ENCODE results near the gene CALY.
A peak's percentile ranks its signal among the peaks of the same experiment; 100 is the strongest.

Gene CALY

DNA sequence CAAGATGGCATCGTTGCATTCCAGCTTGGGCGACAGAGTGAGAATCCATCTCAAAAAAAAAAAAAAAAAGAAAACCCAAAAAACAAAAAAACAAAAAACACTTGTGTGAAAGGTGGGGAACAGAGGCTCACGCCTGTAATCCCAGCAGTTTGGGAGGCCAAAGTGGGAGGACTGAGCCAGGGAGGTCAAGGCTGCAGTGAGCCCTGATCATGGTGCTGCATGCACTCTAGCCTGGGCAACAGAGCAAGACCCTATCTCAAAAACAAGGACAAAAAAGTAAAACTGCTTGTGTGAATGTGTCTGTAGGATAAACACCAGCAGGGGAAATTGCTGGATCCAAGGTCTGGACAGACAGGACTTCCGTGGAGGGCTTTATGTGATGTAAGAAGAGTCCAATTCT lies 46.9 kb upstream of the CALY start:
- DNase-seq (ENCODE audit: low read depth in 1 of 2, low spot score in 1 of 2) = no peak
- TF ChIP-seq POLR2AphosphoS5 (IDR thresholded peaks at IDR 0.05; ENCODE audit: low read depth) (no peak), GABPA (IDR thresholded peaks at IDR 0.05; ENCODE audit: low read depth) (no peak), SPI1 (IDR thresholded peaks at IDR 0.05; ENCODE audit: borderline replicate concordance, low read depth) (no peak)
- TF ChIP-seq, protein P1, sequence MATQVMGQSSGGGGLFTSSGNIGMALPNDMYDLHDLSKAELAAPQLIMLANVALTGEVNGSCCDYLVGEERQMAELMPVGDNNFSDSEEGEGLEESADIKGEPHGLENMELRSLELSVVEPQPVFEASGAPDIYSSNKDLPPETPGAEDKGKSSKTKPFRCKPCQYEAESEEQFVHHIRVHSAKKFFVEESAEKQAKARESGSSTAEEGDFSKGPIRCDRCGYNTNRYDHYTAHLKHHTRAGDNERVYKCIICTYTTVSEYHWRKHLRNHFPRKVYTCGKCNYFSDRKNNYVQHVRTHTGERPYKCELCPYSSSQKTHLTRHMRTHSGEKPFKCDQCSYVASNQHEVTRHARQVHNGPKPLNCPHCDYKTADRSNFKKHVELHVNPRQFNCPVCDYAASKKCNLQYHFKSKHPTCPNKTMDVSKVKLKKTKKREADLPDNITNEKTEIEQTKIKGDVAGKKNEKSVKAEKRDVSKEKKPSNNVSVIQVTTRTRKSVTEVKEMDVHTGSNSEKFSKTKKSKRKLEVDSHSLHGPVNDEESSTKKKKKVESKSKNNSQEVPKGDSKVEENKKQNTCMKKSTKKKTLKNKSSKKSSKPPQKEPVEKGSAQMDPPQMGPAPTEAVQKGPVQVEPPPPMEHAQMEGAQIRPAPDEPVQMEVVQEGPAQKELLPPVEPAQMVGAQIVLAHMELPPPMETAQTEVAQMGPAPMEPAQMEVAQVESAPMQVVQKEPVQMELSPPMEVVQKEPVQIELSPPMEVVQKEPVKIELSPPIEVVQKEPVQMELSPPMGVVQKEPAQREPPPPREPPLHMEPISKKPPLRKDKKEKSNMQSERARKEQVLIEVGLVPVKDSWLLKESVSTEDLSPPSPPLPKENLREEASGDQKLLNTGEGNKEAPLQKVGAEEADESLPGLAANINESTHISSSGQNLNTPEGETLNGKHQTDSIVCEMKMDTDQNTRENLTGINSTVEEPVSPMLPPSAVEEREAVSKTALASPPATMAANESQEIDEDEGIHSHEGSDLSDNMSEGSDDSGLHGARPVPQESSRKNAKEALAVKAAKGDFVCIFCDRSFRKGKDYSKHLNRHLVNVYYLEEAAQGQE (IDR thresholded peaks at IDR 0.05; ENCODE audit: insufficient replicate concordance, low read depth) = no peak
- Histone ChIP-seq H3K27me3 (ENCODE audit: insufficient read depth, poor library complexity, severe bottlenecking) (peaks cover 4% of the 10 kb centered on the region), H3K27ac (replicated peaks) (no peak overlapping the region), H3K4me3 (replicated peaks; ENCODE audit: insufficient read depth, low read length) (no peak overlapping the region)

DNA sequence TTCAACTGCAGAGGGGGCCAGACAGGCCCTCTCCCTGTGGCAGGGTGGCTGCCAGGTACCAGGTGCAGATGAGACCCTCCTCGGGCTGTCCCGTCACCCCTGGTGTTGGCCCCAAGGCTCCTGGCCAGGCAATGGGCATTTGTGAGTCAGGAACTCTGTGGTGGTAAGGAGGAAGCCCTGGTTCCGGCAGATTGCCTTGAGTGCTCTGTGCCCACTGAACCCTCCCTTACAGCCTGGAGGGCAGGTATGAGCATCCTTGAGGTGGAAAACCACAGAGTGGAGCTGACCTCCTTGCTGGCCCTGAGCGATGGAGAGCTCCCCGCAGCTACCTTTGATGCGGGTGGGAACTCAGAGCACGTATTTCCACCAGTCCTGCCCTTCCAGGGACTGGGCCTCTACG lies 44.3 kb upstream of the CALY start:
- no peak for DNase-seq (ENCODE audit: low read depth in 1 of 2, low spot score in 1 of 2)
- Histone ChIP-seq H3K27ac (replicated peaks) (no peak overlapping the region), H3K27me3 (ENCODE audit: insufficient read depth, poor library complexity, severe bottlenecking) (peaks cover 4% of the 10 kb centered on the region), H3K4me3 (replicated peaks; ENCODE audit: insufficient read depth, low read length) (no peak overlapping the region)
- TF ChIP-seq POLR2AphosphoS5 (IDR thresholded peaks at IDR 0.05; ENCODE audit: low read depth) = no peak

DNA sequence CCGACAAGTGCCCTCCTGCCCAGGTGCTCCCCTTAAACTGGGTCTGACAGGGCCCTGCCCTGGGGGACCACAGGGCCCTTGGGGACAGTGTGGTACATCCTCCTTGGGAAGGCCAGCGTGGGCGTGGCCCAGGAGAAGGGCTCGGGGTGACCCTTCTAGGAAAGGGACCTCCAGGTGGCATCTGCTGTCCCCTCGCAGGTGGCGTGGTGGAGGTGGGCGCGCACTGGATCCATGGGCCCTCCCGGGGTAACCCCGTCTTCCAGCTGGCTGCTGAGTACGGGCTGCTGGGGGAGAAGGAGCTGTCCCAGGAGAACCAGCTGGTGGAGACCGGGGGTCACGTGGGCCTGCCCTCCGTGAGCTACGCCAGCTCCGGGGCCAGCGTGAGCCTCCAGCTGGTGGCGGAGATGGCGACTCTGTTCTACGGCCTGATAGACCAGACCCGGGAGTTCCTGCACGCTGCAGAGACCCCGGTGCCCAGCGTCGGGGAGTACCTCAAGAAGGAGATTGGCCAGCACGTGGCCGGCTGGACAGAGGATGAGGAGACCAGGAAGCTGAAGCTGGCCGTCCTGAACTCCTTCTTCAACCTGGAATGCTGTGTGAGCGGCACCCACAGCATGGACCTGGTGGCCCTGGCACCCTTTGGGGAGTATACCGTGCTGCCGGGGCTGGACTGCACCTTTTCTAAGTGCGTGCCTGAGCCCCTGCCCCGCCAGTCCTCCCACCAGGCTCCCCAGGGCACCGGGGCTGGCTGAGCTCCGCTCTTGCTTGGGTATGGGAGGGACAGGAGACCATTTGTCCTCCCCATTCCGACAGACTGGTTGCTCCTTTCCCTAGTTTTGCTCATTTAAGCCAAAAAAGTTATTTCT lies 43.3 kb upstream of the CALY start:
- no peak for DNase-seq (ENCODE audit: low read depth in 1 of 2, low spot score in 1 of 2)
- peak overlapping the region; percentile 43 for H3K4me3 ChIP-seq (replicated peaks; ENCODE audit: insufficient read depth, low read length)
- peaks cover 4% of the 10 kb centered on the region for H3K27me3 ChIP-seq (ENCODE audit: insufficient read depth, poor library complexity, severe bottlenecking)
- no peak overlapping the region for H3K27ac ChIP-seq (replicated peaks)
- TF ChIP-seq GABPA (IDR thresholded peaks at IDR 0.05; ENCODE audit: low read depth) = no peak

DNA sequence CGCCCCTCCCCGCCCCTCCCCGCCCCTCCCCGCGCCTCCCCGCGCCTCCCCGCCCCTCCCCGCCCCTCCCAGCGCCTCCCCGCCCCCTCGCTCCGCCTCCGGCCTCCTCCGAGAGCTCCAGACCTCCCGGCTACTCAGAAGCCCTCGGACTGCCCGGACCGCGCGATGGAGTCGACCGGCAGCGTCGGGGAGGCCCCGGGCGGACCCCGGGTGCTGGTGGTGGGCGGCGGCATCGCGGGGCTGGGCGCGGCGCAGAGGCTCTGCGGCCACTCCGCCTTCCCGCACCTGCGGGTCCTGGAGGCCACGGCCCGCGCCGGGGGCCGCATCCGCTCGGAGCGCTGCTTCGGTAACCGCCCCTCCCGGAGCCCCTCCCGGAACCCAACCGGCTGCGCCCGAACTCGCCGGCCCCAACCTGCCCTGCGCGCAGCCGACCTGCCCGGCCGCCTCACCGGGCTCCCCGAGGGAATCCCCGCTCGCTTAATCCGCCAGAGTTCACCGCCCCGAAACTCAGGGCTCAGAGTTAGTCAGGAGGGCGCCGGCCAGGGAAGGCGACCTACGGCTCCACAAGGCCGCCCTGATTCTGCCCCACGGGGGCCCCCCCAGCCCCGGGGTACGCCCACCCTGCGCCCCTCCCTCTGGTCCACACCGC lies 42.6 kb upstream of the CALY start, which contains the start of gene PAOX:
TSS of gene PAOX (plus strand) at position 111 of the 649 bp plus-strand sequence. CDS start at position 166, 55 bp downstream.
- peak within 1 kb of the TSS; percentile 72 for H3K4me3 ChIP-seq (replicated peaks; ENCODE audit: insufficient read depth, low read length)
- H3K27ac ChIP-seq (replicated peaks) = no peak within 1 kb of the TSS
- DNase-seq (ENCODE audit: low read depth in 1 of 2, low spot score in 1 of 2) = no peak
- TF ChIP-seq POLR2AphosphoS5 (IDR thresholded peaks at IDR 0.05; ENCODE audit: low read depth) (no peak), GABPA (IDR thresholded peaks at IDR 0.05; ENCODE audit: low read depth) (no peak), SPI1 (IDR thresholded peaks at IDR 0.05; ENCODE audit: borderline replicate concordance, low read depth) (no peak)
- TF ChIP-seq, protein P1 (IDR thresholded peaks at IDR 0.05; ENCODE audit: insufficient replicate concordance, low read depth) = no peak
- TF ChIP-seq, protein P2, sequence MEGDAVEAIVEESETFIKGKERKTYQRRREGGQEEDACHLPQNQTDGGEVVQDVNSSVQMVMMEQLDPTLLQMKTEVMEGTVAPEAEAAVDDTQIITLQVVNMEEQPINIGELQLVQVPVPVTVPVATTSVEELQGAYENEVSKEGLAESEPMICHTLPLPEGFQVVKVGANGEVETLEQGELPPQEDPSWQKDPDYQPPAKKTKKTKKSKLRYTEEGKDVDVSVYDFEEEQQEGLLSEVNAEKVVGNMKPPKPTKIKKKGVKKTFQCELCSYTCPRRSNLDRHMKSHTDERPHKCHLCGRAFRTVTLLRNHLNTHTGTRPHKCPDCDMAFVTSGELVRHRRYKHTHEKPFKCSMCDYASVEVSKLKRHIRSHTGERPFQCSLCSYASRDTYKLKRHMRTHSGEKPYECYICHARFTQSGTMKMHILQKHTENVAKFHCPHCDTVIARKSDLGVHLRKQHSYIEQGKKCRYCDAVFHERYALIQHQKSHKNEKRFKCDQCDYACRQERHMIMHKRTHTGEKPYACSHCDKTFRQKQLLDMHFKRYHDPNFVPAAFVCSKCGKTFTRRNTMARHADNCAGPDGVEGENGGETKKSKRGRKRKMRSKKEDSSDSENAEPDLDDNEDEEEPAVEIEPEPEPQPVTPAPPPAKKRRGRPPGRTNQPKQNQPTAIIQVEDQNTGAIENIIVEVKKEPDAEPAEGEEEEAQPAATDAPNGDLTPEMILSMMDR (IDR thresholded peaks at IDR 0.05; ENCODE audit: insufficient read depth, low read length) = no peak
- peaks cover 4% of the 10 kb centered on the region for H3K27me3 ChIP-seq (ENCODE audit: insufficient read depth, poor library complexity, severe bottlenecking)
